Measurements from ENCODE around the gene SRA1.

- TF ChIP-seq POLR2AphosphoS5 (IDR thresholded peaks at IDR 0.05; ENCODE audit: low read depth, low read length) (no peak), REST (IDR thresholded peaks at IDR 0.05; ENCODE audit: insufficient read depth in 1 of 2, low read depth in 2 of 2, low read length in 1 of 2) (no peak)
These were observed 7.9 kb upstream of the SRA1 start for GRCh38 chr5:140565024-140565779.

Measured in Panc1 (cell line).